Parathyroid adenoma (tissue), 2 donors: ENCODE measurements around the gene VWC2L.

Experiments
- H2AFZ ChIP-seq: fragments of 300-600 bp; sonication (generic); one replicate; pipeline ENCODE4 v1.7.0; 2017; ENCODE audit warnings: antibody characterized with exemption, mild to moderate bottlenecking
- H3K27ac ChIP-seq: fragments of 300-600 bp; sonication (generic); one replicate; pipeline ENCODE4 v1.7.0; 2017
- H3K27me3 ChIP-seq: fragments of 300-600 bp; sonication (generic); one replicate; pipeline ENCODE4 v1.7.0; 2017; ENCODE audit warnings: low read length; ENCODE audit not compliant: control insufficient read depth, insufficient read depth
- H3K36me3 ChIP-seq: fragments of 300-600 bp; sonication (generic); one replicate; pipeline ENCODE4 v1.7.0; 2017; ENCODE audit warnings: low read length; ENCODE audit not compliant: control insufficient read depth, insufficient read depth
- H3K4me1 ChIP-seq: fragments of 300-600 bp; sonication (generic); one replicate; pipeline ENCODE4 v1.7.0; 2017; ENCODE audit warnings: control low read depth
- H3K4me2 ChIP-seq: fragments of 300-600 bp; sonication (generic); one replicate; pipeline ENCODE4 v1.7.0; 2017; ENCODE audit warnings: low read length
- H3K4me3 ChIP-seq: fragments of 300-600 bp; sonication (generic); one replicate; pipeline ENCODE4 v1.7.0; 2017; ENCODE audit warnings: low read depth, low read length
- H3K79me2 ChIP-seq: fragments of 300-600 bp; sonication (generic); one replicate; pipeline ENCODE4 v1.7.0; 2017; ENCODE audit warnings: control low read depth
- H3K9ac ChIP-seq: fragments of 300-600 bp; sonication (generic); one replicate; pipeline ENCODE4 v1.7.0; 2017; ENCODE audit warnings: mild to moderate bottlenecking
- H3K9me3 ChIP-seq: fragments of 300-600 bp; sonication (generic); one replicate; pipeline ENCODE4 v1.7.0; 2017; ENCODE audit warnings: low read length; ENCODE audit not compliant: control insufficient read depth
- CTCF ChIP-seq: fragments of 300-600 bp; sonication (generic); IDR thresholded peaks from one replicate; pipeline ENCODE4 v1.7.0; 2017; ENCODE audit warnings: antibody characterized with exemption, mild to moderate bottlenecking
- donor health status: primary hyperparathyroidism.

Gene VWC2L

DNA sequence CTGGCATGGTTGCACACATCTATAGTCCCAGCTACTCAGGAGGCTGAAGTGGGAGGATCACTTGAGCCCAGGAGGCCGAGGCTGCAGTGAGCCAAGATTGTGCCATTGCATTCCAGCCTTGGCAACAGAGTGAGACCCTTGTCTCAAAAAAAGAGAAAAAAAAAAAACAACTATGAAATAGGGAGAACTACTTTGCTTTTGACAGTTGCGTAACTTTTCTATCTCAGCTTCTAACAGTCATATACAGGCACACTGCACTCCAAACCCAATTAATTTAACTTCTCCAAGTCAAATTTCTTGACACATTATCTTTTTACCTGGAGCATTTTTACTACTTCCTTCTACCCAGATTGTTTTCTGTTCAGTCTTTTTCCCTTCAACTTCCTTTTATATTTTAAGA, 24.1 kb upstream of the VWC2L start:
- Histone ChIP-seq H3K79me2 (no peaks in the 10 kb centered on the region), H3K9ac (no peak overlapping the region), H3K27me3 (no peaks in the 10 kb centered on the region), H3K4me3 (no peak overlapping the region), H3K27ac (no peak overlapping the region), H3K4me2 (no peak overlapping the region), H2AFZ (no peak overlapping the region), H3K9me3 (no peaks in the 10 kb centered on the region), H3K36me3 (no peaks in the 10 kb centered on the region), H3K4me1 (no peaks in the 10 kb centered on the region)
- TF ChIP-seq CTCF = no peak

- no peak for TF ChIP-seq CTCF
- no peaks in the 10 kb centered on the region for H3K4me1 ChIP-seq
- H3K4me3 ChIP-seq = no peak overlapping the region
- no peak overlapping the region for H2AFZ ChIP-seq
- no peaks in the 10 kb centered on the region for H3K36me3 ChIP-seq
- no peak overlapping the region for H3K4me2 ChIP-seq
- H3K27me3 ChIP-seq = no peaks in the 10 kb centered on the region
- no peak overlapping the region for H3K9ac ChIP-seq
- H3K9me3 ChIP-seq = no peaks in the 10 kb centered on the region
- no peaks in the 10 kb centered on the region for H3K79me2 ChIP-seq
- no peak overlapping the region for H3K27ac ChIP-seq
Observed at GRCh38 chr2:214389334-214389733, 21.5 kb upstream of the VWC2L start.

- H3K27ac ChIP-seq = no peak overlapping the region
- no peak overlapping the region for H3K9ac ChIP-seq
- TF ChIP-seq CTCF = no peak
- H3K9me3 ChIP-seq = no peaks in the 10 kb centered on the region
- H3K4me1 ChIP-seq = no peaks in the 10 kb centered on the region
- H3K4me2 ChIP-seq = no peak overlapping the region
- H3K4me3 ChIP-seq = no peak overlapping the region
- no peaks in the 10 kb centered on the region for H3K36me3 ChIP-seq
- no peaks in the 10 kb centered on the region for H3K27me3 ChIP-seq
- no peak overlapping the region for H2AFZ ChIP-seq
- no peaks in the 10 kb centered on the region for H3K79me2 ChIP-seq
Observed at GRCh38 chr2:214393796-214394195, 17.1 kb upstream of the VWC2L start.

GRCh38 chr2:214395040-214395439, 15.8 kb upstream of the VWC2L start:
- Histone ChIP-seq H3K9me3 (no peaks in the 10 kb centered on the region), H3K9ac (no peak overlapping the region), H3K4me2 (no peak overlapping the region), H3K4me1 (no peaks in the 10 kb centered on the region), H3K36me3 (no peaks in the 10 kb centered on the region), H3K4me3 (no peak overlapping the region), H3K27me3 (no peaks in the 10 kb centered on the region), H3K27ac (no peak overlapping the region), H3K79me2 (no peaks in the 10 kb centered on the region), H2AFZ (no peak overlapping the region)
- TF ChIP-seq CTCF = no peak

DNA sequence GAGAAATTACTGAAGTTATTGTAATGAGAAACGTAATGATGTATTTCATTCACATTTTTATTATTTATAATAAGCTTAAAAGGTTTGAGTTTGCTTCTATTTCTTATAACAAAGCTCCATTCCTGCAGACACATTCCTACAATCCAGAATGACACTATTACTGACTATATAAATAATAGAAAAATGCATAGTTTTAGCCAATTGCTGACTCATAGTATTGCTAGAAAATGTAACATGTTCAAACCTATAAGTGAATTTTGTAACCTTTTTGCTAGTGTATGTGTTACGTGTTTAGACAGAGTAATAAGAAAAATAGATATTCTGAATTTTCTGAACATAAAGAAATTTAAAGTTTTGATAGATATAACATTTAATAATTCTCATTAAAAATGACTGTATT, 9.3 kb upstream of the VWC2L start:
- Histone ChIP-seq H3K36me3 (no peaks in the 10 kb centered on the region), H3K9me3 (no peaks in the 10 kb centered on the region), H3K4me1 (no peaks in the 10 kb centered on the region), H3K9ac (no peak overlapping the region), H3K27ac (no peak overlapping the region), H2AFZ (no peak overlapping the region), H3K79me2 (no peaks in the 10 kb centered on the region), H3K27me3 (no peaks in the 10 kb centered on the region), H3K4me2 (no peak overlapping the region), H3K4me3 (no peak overlapping the region)
- no peak for TF ChIP-seq CTCF
